ENCODE data around the gene CTBP1.
"Not testable (repeated sequence)": the region's sequence is repeated elsewhere in the genome, so short reads cannot be mapped to it uniquely, and the experiment has no call there.

Gene CTBP1

GRCh38 chr4:1237261-1237660 lies 11.7 kb downstream of the CTBP1 start:
- H3K4me3 ChIP-seq (ENCODE audit: low read length in 2 of 2) = not testable (repeated sequence)
- peaks cover 26% of the 10 kb centered on the region for H3K4me1 ChIP-seq (ENCODE audit: control insufficient read depth, insufficient read depth, low read length)
- peaks cover 24 to 51% of the 10 kb centered on the region in 2 donors for H3K36me3 ChIP-seq (ENCODE audit: control insufficient read depth in 2 of 2, insufficient read depth in 2 of 2, low read length in 2 of 2)

DNA sequence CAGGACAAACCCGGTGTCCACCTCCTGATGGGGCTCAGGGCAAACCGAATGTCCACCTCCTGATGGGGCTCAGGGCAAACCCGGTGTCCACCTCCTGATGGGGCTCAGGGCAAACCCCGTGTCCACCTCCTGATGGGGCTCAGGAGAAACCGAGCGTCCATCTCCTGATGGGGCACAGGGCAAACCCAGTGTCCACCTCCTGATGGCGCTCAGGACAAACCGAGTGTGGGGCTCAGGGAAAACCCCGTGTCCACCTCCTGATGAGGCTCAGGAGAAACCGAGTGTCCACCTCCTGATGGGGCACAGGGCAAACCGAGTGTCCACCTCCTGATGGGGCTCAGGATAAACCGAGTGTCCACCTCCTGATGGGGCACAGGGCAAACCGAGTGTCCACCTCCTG lies 12.1 kb downstream of the CTBP1 start:
- Histone ChIP-seq H3K4me1 (ENCODE audit: control insufficient read depth, insufficient read depth, low read length) (peaks cover 23% of the 10 kb centered on the region), H3K36me3 (ENCODE audit: control insufficient read depth in 2 of 2, insufficient read depth in 2 of 2, low read length in 2 of 2) (peaks cover 24 to 51% of the 10 kb centered on the region in 2 donors)
- not testable (repeated sequence) for H3K4me3 ChIP-seq (ENCODE audit: low read length in 2 of 2); H3K27ac ChIP-seq (ENCODE audit: low read length); H3K9ac ChIP-seq (ENCODE audit: low read length in 2 of 2); H3K27me3 ChIP-seq (ENCODE audit: control insufficient read depth in 1 of 2, insufficient read depth in 2 of 2, low read length in 2 of 2); H3K9me3 ChIP-seq (ENCODE audit: control insufficient read depth in 2 of 2, low read length in 2 of 2)

More at GRCh38 chr4:1237261-1237660, 11.7 kb downstream of the CTBP1 start:
- not testable (repeated sequence) for H3K9me3 ChIP-seq (ENCODE audit: control insufficient read depth in 2 of 2, low read length in 2 of 2); H3K27ac ChIP-seq (ENCODE audit: low read length); H3K27me3 ChIP-seq (ENCODE audit: control insufficient read depth in 1 of 2, insufficient read depth in 2 of 2, low read length in 2 of 2); H3K9ac ChIP-seq (ENCODE audit: low read length in 2 of 2)

GRCh38 chr4:1236103-1236641 lies 12.8 kb downstream of the CTBP1 start:
- H3K36me3 ChIP-seq (ENCODE audit: control insufficient read depth in 2 of 2, insufficient read depth in 2 of 2, low read length in 2 of 2) = peaks cover 23 to 52% of the 10 kb centered on the region in 2 donors
- H3K9me3 ChIP-seq (ENCODE audit: control insufficient read depth in 2 of 2, low read length in 2 of 2) = no peaks in the 10 kb centered on the region
- no peak overlapping the region for H3K9ac ChIP-seq (ENCODE audit: low read length in 2 of 2)
- no peaks in the 10 kb centered on the region for H3K27me3 ChIP-seq (ENCODE audit: control insufficient read depth in 1 of 2, insufficient read depth in 2 of 2, low read length in 2 of 2)
- no peak overlapping the region for H3K4me3 ChIP-seq (ENCODE audit: low read length in 2 of 2)
- H3K27ac ChIP-seq (ENCODE audit: low read length) = no peak overlapping the region
- H3K4me1 ChIP-seq (ENCODE audit: control insufficient read depth, insufficient read depth, low read length) = peaks cover 22% of the 10 kb centered on the region

GRCh38 chr4:1235381-1236102 lies 13.4 kb downstream of the CTBP1 start:
- Histone ChIP-seq H3K9me3 (ENCODE audit: control insufficient read depth in 2 of 2, low read length in 2 of 2) (no peaks in the 10 kb centered on the region), H3K27ac (ENCODE audit: low read length) (no peak overlapping the region), H3K4me1 (ENCODE audit: control insufficient read depth, insufficient read depth, low read length) (peaks cover 22% of the 10 kb centered on the region), H3K27me3 (ENCODE audit: control insufficient read depth in 1 of 2, insufficient read depth in 2 of 2, low read length in 2 of 2) (no peaks in the 10 kb centered on the region), H3K4me3 (ENCODE audit: low read length in 2 of 2) (no peak overlapping the region), H3K36me3 (ENCODE audit: control insufficient read depth in 2 of 2, insufficient read depth in 2 of 2, low read length in 2 of 2) (peaks cover 17 to 51% of the 10 kb centered on the region in 2 donors), H3K9ac (ENCODE audit: low read length in 2 of 2) (no peak overlapping the region)

GRCh38 chr4:1234811-1235292 lies 14.1 kb downstream of the CTBP1 start:
- H3K9me3 ChIP-seq (ENCODE audit: control insufficient read depth in 2 of 2, low read length in 2 of 2) = no peaks in the 10 kb centered on the region
- no peak overlapping the region for H3K27ac ChIP-seq (ENCODE audit: low read length)
- peaks cover 22% of the 10 kb centered on the region for H3K4me1 ChIP-seq (ENCODE audit: control insufficient read depth, insufficient read depth, low read length)
- no peaks in the 10 kb centered on the region for H3K27me3 ChIP-seq (ENCODE audit: control insufficient read depth in 1 of 2, insufficient read depth in 2 of 2, low read length in 2 of 2)
- no peak overlapping the region for H3K9ac ChIP-seq (ENCODE audit: low read length in 2 of 2)
- no peak overlapping the region for H3K4me3 ChIP-seq (ENCODE audit: low read length in 2 of 2)
- H3K36me3 ChIP-seq (ENCODE audit: control insufficient read depth in 2 of 2, insufficient read depth in 2 of 2, low read length in 2 of 2) = peaks cover 18 to 58% of the 10 kb centered on the region in 2 donors

- Histone ChIP-seq H3K36me3 (ENCODE audit: control insufficient read depth in 2 of 2, insufficient read depth in 2 of 2, low read length in 2 of 2) (peaks cover 18 to 55% of the 10 kb centered on the region in 2 donors), H3K9ac (ENCODE audit: low read length in 2 of 2) (no peak overlapping the region), H3K27me3 (ENCODE audit: control insufficient read depth in 1 of 2, insufficient read depth in 2 of 2, low read length in 2 of 2) (no peaks in the 10 kb centered on the region), H3K4me3 (ENCODE audit: low read length in 2 of 2) (no peak overlapping the region), H3K9me3 (ENCODE audit: control insufficient read depth in 2 of 2, low read length in 2 of 2) (no peaks in the 10 kb centered on the region), H3K4me1 (ENCODE audit: control insufficient read depth, insufficient read depth, low read length) (peaks cover 22% of the 10 kb centered on the region), H3K27ac (ENCODE audit: low read length) (no peak overlapping the region)
Observed at GRCh38 chr4:1234309-1234695, 14.6 kb downstream of the CTBP1 start.

DNA sequence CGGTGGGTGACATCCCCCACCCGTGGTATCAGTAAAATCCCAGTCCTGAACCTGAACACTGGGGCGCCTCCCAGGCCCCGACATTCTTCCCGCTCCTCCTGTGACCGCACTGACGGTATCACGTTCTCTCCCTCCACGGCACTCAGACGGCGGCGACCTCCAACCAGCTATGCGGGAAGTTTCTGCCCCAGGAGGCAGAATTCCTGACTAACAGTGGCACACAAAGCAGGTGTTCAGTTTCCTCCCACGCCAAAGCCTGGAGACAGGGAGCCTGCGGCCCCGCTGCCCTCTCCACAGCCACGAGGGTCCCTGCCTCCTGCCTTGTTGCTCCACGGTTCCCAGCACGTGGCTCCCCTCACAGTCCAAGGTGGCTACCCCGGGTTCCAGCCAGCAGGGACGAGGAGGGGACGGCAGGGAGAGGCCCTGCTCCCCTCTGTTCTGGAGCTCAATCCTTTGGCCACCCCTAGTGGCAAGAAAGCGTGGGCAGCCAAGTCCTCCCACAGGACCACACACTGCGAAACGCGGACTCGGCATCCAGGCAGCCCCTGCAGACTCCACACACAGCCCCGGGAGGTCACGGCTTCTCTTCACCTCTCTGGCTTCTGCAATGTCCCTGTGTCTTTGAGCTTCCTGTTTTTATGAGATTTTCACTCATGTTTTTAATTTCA lies 15.2 kb downstream of the CTBP1 start:
- Histone ChIP-seq H3K9me3 (ENCODE audit: control insufficient read depth in 2 of 2, low read length in 2 of 2) (no peaks in the 10 kb centered on the region), H3K27me3 (ENCODE audit: control insufficient read depth in 1 of 2, insufficient read depth in 2 of 2, low read length in 2 of 2) (no peaks in the 10 kb centered on the region), H3K36me3 (ENCODE audit: control insufficient read depth in 2 of 2, insufficient read depth in 2 of 2, low read length in 2 of 2) (peaks cover 15 to 57% of the 10 kb centered on the region in 2 donors), H3K4me3 (ENCODE audit: low read length in 2 of 2) (no peak overlapping the region), H3K9ac (ENCODE audit: low read length in 2 of 2) (no peak overlapping the region), H3K27ac (ENCODE audit: low read length) (peak overlapping the region; percentile 6), H3K4me1 (ENCODE audit: control insufficient read depth, insufficient read depth, low read length) (peaks cover 22% of the 10 kb centered on the region)

DNA sequence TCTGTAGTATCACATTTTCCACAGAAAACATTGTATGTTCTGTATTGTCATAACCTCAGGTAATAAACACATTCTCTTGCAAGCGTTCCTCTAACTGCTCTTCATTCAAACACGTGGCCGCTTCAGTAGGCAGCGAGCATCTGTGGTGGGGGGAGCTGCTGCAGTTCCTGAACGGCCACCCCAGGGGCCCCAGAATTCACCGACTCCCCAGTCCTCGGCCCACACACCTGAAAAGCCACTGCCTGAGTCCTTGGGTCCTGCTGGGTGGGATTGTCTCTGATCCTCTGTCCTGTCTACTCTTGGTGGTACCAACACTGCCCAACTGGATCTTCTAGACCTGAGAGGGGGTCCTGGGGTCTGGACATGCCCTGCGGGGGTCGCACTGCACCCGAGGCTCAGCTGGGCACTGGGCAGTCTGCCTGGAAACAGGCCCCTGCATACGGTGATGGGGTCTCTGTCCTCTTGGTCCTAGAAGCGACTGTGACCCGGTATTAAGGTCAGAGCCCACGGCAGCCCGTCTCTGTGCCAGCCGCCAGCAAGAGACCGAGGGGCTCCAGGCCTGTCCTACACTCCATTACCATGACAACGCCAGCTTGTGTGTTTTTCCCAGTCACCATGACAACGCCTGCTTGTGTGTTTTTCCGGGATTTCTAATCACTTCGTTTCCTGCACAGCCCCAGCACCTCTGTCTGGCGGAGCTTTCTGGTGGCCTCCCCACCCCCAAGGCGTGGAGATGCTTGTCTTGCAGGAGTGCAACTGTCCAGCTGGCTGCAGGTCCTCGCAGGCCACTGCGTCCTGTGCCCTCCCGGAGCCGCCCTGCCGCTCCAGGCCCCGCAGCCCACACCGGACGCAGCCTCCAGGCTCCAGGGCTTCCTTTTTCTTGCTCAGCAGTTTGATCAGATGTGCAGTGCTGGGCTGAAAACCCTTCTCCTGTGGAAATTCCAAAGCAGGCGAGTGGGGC lies 16.0 kb downstream of the CTBP1 start:
- Histone ChIP-seq H3K36me3 (ENCODE audit: control insufficient read depth in 2 of 2, insufficient read depth in 2 of 2, low read length in 2 of 2) (peaks cover 16 to 54% of the 10 kb centered on the region in 2 donors), H3K9me3 (ENCODE audit: control insufficient read depth in 2 of 2, low read length in 2 of 2) (no peaks in the 10 kb centered on the region), H3K9ac (ENCODE audit: low read length in 2 of 2) (no peak overlapping the region), H3K27me3 (ENCODE audit: control insufficient read depth in 1 of 2, insufficient read depth in 2 of 2, low read length in 2 of 2) (no peaks in the 10 kb centered on the region), H3K27ac (ENCODE audit: low read length) (peak overlapping the region; percentile 6), H3K4me1 (ENCODE audit: control insufficient read depth, insufficient read depth, low read length) (peaks cover 22% of the 10 kb centered on the region), H3K4me3 (ENCODE audit: low read length in 2 of 2) (no peak overlapping the region)

DNA sequence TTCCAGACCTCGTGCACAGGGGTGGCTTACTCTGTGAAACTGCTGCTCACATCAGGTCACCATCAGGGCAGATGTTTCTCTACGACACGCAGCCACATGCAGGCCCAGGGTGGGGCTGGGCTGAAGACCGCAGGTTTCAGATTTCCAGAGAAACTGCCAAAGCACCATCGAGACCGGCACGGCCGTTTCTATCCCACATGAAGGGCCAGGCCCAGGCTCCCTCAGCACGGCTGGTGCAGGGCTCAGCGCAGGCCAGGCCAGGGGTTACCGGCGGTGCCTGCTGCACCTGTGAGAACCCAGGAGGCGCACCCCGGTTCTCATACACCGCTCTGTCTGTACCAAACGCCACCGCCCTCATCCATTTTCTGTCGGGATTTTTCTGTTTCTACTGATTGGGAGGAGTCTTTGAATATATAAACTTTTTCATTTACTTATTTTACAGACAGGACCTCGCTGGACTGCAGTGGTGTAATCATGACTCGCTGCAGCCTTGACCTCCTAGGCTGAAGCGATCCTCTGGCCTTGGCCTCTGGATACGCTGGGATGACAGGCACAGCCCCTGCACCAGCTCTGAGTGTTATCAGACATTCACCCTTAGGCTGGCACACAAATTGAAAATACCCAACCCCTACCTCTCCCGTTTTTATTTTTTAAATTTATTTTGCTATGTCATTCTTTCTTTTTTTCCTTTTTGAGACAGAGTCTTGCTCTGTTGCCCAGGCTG lies 17.1 kb downstream of the CTBP1 start:
- Histone ChIP-seq H3K27ac (ENCODE audit: low read length) (no peak overlapping the region), H3K27me3 (ENCODE audit: control insufficient read depth in 1 of 2, insufficient read depth in 2 of 2, low read length in 2 of 2) (no peaks in the 10 kb centered on the region), H3K4me1 (ENCODE audit: control insufficient read depth, insufficient read depth, low read length) (peaks cover 22% of the 10 kb centered on the region), H3K9me3 (ENCODE audit: control insufficient read depth in 2 of 2, low read length in 2 of 2) (no peaks in the 10 kb centered on the region), H3K36me3 (ENCODE audit: control insufficient read depth in 2 of 2, insufficient read depth in 2 of 2, low read length in 2 of 2) (peaks cover 27 to 55% of the 10 kb centered on the region in 2 donors), H3K4me3 (ENCODE audit: low read length in 2 of 2) (no peak overlapping the region), H3K9ac (ENCODE audit: low read length in 2 of 2) (no peak overlapping the region)
